NCI-H2107 treated with DMSO at 0.1 percent for 48 hours (cell line): Measurements from ENCODE around the gene ECSCR.
A peak's percentile ranks its signal among the peaks of the same experiment; 100 is the strongest.
"Not testable (repeated sequence)": the region's sequence is repeated elsewhere in the genome, so short reads cannot be mapped to it uniquely, and the experiment has no call there.

Source experiments
- DNase-seq: peaks from one replicate; lab custom pipeline; 2025; ENCODE audit not compliant: unreplicated experiment; lab: John Stamatoyannopoulos, UW

Gene ECSCR

GRCh38 chr5:139462586-139463276 is at the start of gene ECSCR:
ECSCR (minus strand) TSS chr5:139462743; CDS start chr5:139462670, 73 bp downstream.
- DNase-seq: no peak

GRCh38 chr5:139504722-139505121 is 42.2 kb upstream of the ECSCR start:
- DNase-seq: not testable (repeated sequence)

GRCh38 chr5:139503879-139504278 is 41.3 kb upstream of the ECSCR start:
- not testable (repeated sequence) for DNase-seq

GRCh38 chr5:139503036-139503817 is 40.7 kb upstream of the ECSCR start:
- not testable (repeated sequence) for DNase-seq

GRCh38 chr5:139501381-139501780 is 38.8 kb upstream of the ECSCR start:
- DNase-seq: no peak

GRCh38 chr5:139495638-139496435 is 33.3 kb upstream of the ECSCR start:
- no peak for DNase-seq

- DNase-seq: no peak
These were observed 32.3 kb upstream of the ECSCR start for GRCh38 chr5:139494832-139495231.

- no peak for DNase-seq
These were observed 31.7 kb upstream of the ECSCR start for GRCh38 chr5:139494256-139494655.

GRCh38 chr5:139492700-139493192 is 30.2 kb upstream of the ECSCR start:
- no peak for DNase-seq

GRCh38 chr5:139488260-139488659 is 25.7 kb upstream of the ECSCR start:
- no peak for DNase-seq

- DNase-seq: no peak
These were observed 23.7 kb upstream of the ECSCR start for GRCh38 chr5:139486201-139486600.

- DNase-seq: not testable (repeated sequence)
These were observed 20.3 kb upstream of the ECSCR start for GRCh38 chr5:139482890-139483208.

GRCh38 chr5:139482050-139482889 is 19.7 kb upstream of the ECSCR start, which contains the start of gene STING1:
STING1 (minus strand) TSS chr5:139482758; CDS start chr5:139481704, 1,054 bp downstream.
- DNase-seq: peak; percentile 87

GRCh38 chr5:139481580-139482049 is 19.1 kb upstream of the ECSCR start:
- no peak for DNase-seq

GRCh38 chr5:139481122-139481533 is 18.6 kb upstream of the ECSCR start:
- DNase-seq: no peak

GRCh38 chr5:139479729-139480128 is 17.2 kb upstream of the ECSCR start:
- DNase-seq: not testable (repeated sequence)

- DNase-seq: not testable (repeated sequence)
These were observed 16.3 kb upstream of the ECSCR start for GRCh38 chr5:139478657-139479423.

GRCh38 chr5:139475865-139476617 is 13.5 kb upstream of the ECSCR start:
- no peak for DNase-seq
